ENCODE data around the gene CD63. TPM values are rescaled to one million over a fixed set of nuclear protein-coding genes. Genes with fewer than 3 reads are reported as not detected.

The CD63 gene
- total and polyA plus RNA-seq, 12 donors: 796 to 2,350 (median 1,526) TPM

DNA sequence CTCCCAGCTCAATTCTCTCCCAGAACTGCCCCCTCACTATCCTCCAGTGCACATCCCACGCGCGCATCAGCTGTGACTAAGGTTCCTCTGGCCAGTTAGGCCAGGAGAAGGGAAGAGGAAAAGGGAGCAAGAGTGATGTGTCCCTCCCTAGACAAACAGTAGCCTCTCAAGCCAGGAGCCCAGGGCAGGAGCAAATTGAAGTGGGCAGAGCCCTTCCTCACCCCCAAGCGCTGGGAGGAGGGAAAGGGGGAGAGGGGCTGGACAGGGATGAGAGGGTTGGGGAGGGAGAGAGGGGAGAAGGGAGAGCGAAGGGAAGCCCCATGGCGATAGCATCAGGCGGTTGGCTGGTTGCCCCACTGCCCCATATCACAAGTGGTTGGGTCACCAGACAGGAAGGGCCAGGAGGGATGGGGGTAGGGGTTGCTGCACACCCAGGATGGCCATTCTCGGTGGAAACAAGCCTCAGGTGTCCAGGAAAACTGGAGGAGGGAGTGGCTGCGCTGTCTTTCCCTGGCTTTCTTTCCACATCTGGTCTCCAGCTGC, 1.1 kb downstream of the CD63 start:
- peak; percentile 73 to 90 (median 87) for DNase-seq
- no peaks in the 10 kb centered on the region for H3K9me3 ChIP-seq (replicated peaks in 1 of 3)
- peak overlapping the region; percentile 97 to 100 (median 100) for H3K27ac ChIP-seq
- no peaks in the 10 kb centered on the region for H3K27me3 ChIP-seq
- TF ChIP-seq, protein P1, sequence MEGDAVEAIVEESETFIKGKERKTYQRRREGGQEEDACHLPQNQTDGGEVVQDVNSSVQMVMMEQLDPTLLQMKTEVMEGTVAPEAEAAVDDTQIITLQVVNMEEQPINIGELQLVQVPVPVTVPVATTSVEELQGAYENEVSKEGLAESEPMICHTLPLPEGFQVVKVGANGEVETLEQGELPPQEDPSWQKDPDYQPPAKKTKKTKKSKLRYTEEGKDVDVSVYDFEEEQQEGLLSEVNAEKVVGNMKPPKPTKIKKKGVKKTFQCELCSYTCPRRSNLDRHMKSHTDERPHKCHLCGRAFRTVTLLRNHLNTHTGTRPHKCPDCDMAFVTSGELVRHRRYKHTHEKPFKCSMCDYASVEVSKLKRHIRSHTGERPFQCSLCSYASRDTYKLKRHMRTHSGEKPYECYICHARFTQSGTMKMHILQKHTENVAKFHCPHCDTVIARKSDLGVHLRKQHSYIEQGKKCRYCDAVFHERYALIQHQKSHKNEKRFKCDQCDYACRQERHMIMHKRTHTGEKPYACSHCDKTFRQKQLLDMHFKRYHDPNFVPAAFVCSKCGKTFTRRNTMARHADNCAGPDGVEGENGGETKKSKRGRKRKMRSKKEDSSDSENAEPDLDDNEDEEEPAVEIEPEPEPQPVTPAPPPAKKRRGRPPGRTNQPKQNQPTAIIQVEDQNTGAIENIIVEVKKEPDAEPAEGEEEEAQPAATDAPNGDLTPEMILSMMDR (IDR thresholded peaks at IDR 0.05): no peak
- TF ChIP-seq POLR2A (IDR thresholded peaks at IDR 0.05): peak in 1 of 2 donors; percentile 41
- peak overlapping the region; percentile 73 to 94 (median 81) for H3K4me3 ChIP-seq
- 3 to 8% (median 7%) methylated on average over 7 to 9 of the region's 9 CpGs for WGBS, 4 donors
- intact Hi-C loops (cut with DNase I): no loop called here
- H3K4me1 ChIP-seq (replicated peaks in 1 of 2): peaks cover 25 to 33% of the 10 kb centered on the region in 2 donors
- peaks cover 0 to 44% of the 10 kb centered on the region in 2 donors for H3K36me3 ChIP-seq (replicated peaks in 1 of 2)

DNA sequence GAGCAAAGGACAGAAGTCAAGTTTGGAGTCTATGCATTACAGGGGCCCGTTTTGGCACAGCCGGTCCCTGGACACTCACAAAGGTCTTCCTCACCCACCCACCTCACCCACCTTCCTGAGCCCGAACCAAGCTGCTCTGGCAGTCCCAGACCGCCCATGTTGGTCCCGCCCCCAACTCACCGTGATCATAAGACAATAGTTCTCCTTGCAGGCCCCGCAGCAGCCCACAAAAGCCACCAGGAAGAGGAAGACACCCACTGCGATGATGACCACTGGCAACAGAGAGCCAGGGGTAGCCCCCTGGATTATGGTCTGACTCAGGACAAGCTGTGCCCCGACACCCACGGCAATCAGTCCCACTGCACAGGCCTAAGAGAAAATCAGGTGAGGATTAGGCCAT, 1.8 kb downstream of the CD63 start:
- WGBS, 4 donors: 43 to 59% (median 44%) methylated on average over 3 to 10 of the region's 10 CpGs
- Histone ChIP-seq H3K27me3 (no peaks in the 10 kb centered on the region), H3K4me3 (peak overlapping the region in 2 of 4 donors; percentile 73 to 81), H3K27ac (peak overlapping the region; percentile 97 to 100 (median 100)), H3K9me3 (replicated peaks in 1 of 3) (no peaks in the 10 kb centered on the region), H3K4me1 (replicated peaks in 1 of 2) (peaks cover 25 to 33% of the 10 kb centered on the region in 2 donors), H3K36me3 (replicated peaks in 1 of 2) (peaks cover 0 to 46% of the 10 kb centered on the region in 2 donors)
- TF ChIP-seq, protein P1 (IDR thresholded peaks at IDR 0.05): no peak
- no peak for TF ChIP-seq POLR2A (IDR thresholded peaks at IDR 0.05)
- no peak for DNase-seq
- intact Hi-C loops (cut with DNase I): no loop called here

DNA sequence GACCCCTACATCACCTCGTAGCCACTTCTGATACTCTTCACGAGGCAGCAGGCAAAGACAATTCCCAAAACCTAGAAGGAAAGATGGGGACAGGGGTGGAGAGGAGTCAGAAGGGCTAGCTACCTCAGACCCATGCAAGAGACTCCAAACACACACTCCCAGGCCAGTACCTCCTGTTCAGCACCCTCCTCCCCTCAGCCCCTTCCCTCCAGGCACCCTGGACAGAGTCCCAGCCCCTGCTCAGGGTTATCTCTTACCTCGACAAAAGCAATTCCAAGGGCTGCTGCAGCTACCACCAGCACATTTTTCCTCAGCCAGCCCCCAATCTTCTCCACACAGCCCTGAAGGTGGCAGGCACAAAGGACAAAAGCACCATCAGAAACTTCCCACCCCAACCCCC, 3.3 kb downstream of the CD63 start:
- Histone ChIP-seq H3K27me3 (no peaks in the 10 kb centered on the region), H3K27ac (peak overlapping the region in 2 of 5 donors; percentile 11 to 13), H3K4me1 (replicated peaks in 1 of 2) (peaks cover 23 to 32% of the 10 kb centered on the region in 2 donors), H3K4me3 (no peak overlapping the region), H3K9me3 (replicated peaks in 1 of 3) (no peaks in the 10 kb centered on the region), H3K36me3 (replicated peaks in 1 of 2) (peaks cover 0 to 46% of the 10 kb centered on the region in 2 donors)
- TF ChIP-seq, protein P1 (IDR thresholded peaks at IDR 0.05): no peak
- TF ChIP-seq POLR2A (IDR thresholded peaks at IDR 0.05): no peak
- peak in 1 of 7 donors; percentile 14 for DNase-seq
- intact Hi-C loops (cut with DNase I): no loop called here
- WGBS, 4 donors: 54 to 68% (median 58%) methylated on average over 3 of the region's 3 CpGs

DNA sequence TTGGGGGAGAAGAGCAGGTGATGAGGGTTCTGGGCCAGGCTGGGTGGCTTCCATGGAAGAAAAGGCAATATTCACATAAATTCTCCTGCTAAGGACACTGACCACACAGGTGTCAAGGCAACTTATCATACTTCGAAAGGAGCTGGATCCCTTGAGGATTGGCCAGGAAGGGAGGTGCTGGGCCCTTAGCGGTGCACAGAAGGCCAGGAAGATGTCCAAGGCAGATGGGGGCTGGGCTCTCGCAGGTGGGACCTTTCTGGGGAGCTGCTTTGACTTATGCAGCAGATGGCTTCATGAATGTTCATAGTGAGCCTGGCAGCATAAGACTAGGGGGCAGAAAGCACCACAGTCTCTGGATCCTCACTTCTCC, 3.9 kb downstream of the CD63 start:
- Histone ChIP-seq H3K36me3 (replicated peaks in 1 of 2) (peaks cover 0 to 46% of the 10 kb centered on the region in 2 donors), H3K27me3 (no peaks in the 10 kb centered on the region), H3K4me3 (no peak overlapping the region), H3K27ac (peak overlapping the region in 1 of 5 donors; percentile 11), H3K9me3 (replicated peaks in 1 of 3) (no peaks in the 10 kb centered on the region), H3K4me1 (replicated peaks in 1 of 2) (peaks cover 17 to 26% of the 10 kb centered on the region in 2 donors)
- no peak for DNase-seq
- intact Hi-C loops (cut with DNase I): no loop called here
- 47 to 67% (median 55%) methylated on average over 1 to 3 of the region's 3 CpGs for WGBS, 4 donors
- TF ChIP-seq, protein P1 (IDR thresholded peaks at IDR 0.05): peak in 1 of 6 experiments; percentile 8
- TF ChIP-seq POLR2A (IDR thresholded peaks at IDR 0.05): no peak

Data from adrenal gland (tissue), 12 donors.